ENCODE results near the gene TMEM79.

TMEM79 gene

GRCh38 chr1:156268336-156268735 is 15.8 kb upstream of the TMEM79 start:
- POLR2A ChIA-PET, result interaction anchor here (0.9 kb wide), 1 partner anchor 14 kb away, joined by 3 read pairs; the partner anchor contains the start of gene SMG5
- no peak for TF ChIP-seq CTCF (IDR thresholded peaks at IDR 0.05; ENCODE audit: insufficient read depth, low read length, missing control alignments)
- CTCF ChIA-PET, result no interaction called here

GRCh38 chr1:156270314-156270713 is 13.8 kb upstream of the TMEM79 start:
- H3K4me3 ChIP-seq (ENCODE audit: low read depth, low read length), result no peak overlapping the region
- ChIA-PET POLR2A (no interaction called here), CTCF (interaction anchor here (0.8 kb wide), 1 partner anchor 9 kb away, joined by 3 read pairs; no protein-coding TSS in a partner anchor)
- DNase-seq (ENCODE audit: low read depth, low spot score), result no peak
- TF ChIP-seq CTCF (IDR thresholded peaks at IDR 0.05; ENCODE audit: insufficient read depth, low read length, missing control alignments), result no peak

More at GRCh38 chr1:156268336-156268735, 15.8 kb upstream of the TMEM79 start:
- no peak overlapping the region for H3K4me3 ChIP-seq (ENCODE audit: low read depth, low read length)
- no peak for DNase-seq (ENCODE audit: low read depth, low spot score)

- no peak for DNase-seq (ENCODE audit: low read depth, low spot score)
- ChIA-PET CTCF (interaction anchor here (1.0 kb wide), 1 partner anchor 50 kb away, joined by 3 read pairs; no protein-coding TSS in a partner anchor), POLR2A (interaction anchor here (0.6 kb wide), 1 partner anchor 197 kb away, joined by 3 read pairs; no protein-coding TSS in a partner anchor)
- TF ChIP-seq CTCF (IDR thresholded peaks at IDR 0.05; ENCODE audit: insufficient read depth, low read length, missing control alignments), result no peak
- no peak overlapping the region for H3K4me3 ChIP-seq (ENCODE audit: low read depth, low read length)
These were observed 7.6 kb upstream of the TMEM79 start for GRCh38 chr1:156276532-156276931.

- no peak overlapping the region for H3K4me3 ChIP-seq (ENCODE audit: low read depth, low read length)
- ChIA-PET CTCF (interaction anchor here (1.0 kb wide), 1 partner anchor 50 kb away, joined by 3 read pairs; no protein-coding TSS in a partner anchor), POLR2A (interaction anchor here (0.6 kb wide), 1 partner anchor 197 kb away, joined by 3 read pairs; no protein-coding TSS in a partner anchor)
- no peak for TF ChIP-seq CTCF (IDR thresholded peaks at IDR 0.05; ENCODE audit: insufficient read depth, low read length, missing control alignments)
- DNase-seq (ENCODE audit: low read depth, low spot score), result no peak
These were observed 7.2 kb upstream of the TMEM79 start for GRCh38 chr1:156276966-156277381.

- ChIA-PET CTCF (interaction anchor here (0.9 to 2.4 kb wide), 7 partner anchors 9 to 183 kb away, joined by 3 to 9 read pairs (median 4); no protein-coding TSS in a partner anchor), POLR2A (interaction anchor here (1.4 kb wide), 1 partner anchor 17 kb away, joined by 3 read pairs; no protein-coding TSS in a partner anchor)
- H3K4me3 ChIP-seq (ENCODE audit: low read depth, low read length), result no peak overlapping the region
- no peak for DNase-seq (ENCODE audit: low read depth, low spot score)
- no peak for TF ChIP-seq CTCF (IDR thresholded peaks at IDR 0.05; ENCODE audit: insufficient read depth, low read length, missing control alignments)
These were observed 4.3 kb upstream of the TMEM79 start for GRCh38 chr1:156279837-156280236.

GRCh38 chr1:156281281-156281680 is 2.8 kb upstream of the TMEM79 start:
- H3K4me3 ChIP-seq (ENCODE audit: low read depth, low read length), result peak overlapping the region; percentile 86
- TF ChIP-seq CTCF (IDR thresholded peaks at IDR 0.05; ENCODE audit: insufficient read depth, low read length, missing control alignments), result peak; percentile 2
- CTCF ChIA-PET, result interaction anchor here (1.2 to 3.3 kb wide), 8 partner anchors 9 to 191 kb away, joined by 3 to 18 read pairs (median 7); partner anchors contain the start of gene GLMP
- no peak for DNase-seq (ENCODE audit: low read depth, low spot score)
- POLR2A ChIA-PET, result interaction anchor here (1.3 kb wide), 1 partner anchor 9 kb away, joined by 3 read pairs; no protein-coding TSS in a partner anchor
